HL-60/S4 treated with retinoic acid at 250 ng/mL for 4 days and 3 days (cell line): ENCODE measurements around the gene CTBP2.

Experiments
- in situ Hi-C: fragments of 300-500 bp; cut with MboI; formaldehyde crosslinking; loops from 2 replicates; pipeline ENCODE4 v1.7.0; 2022; ENCODE audit warnings: low sequenced_read_pairs

The CTBP2 gene

DNA sequence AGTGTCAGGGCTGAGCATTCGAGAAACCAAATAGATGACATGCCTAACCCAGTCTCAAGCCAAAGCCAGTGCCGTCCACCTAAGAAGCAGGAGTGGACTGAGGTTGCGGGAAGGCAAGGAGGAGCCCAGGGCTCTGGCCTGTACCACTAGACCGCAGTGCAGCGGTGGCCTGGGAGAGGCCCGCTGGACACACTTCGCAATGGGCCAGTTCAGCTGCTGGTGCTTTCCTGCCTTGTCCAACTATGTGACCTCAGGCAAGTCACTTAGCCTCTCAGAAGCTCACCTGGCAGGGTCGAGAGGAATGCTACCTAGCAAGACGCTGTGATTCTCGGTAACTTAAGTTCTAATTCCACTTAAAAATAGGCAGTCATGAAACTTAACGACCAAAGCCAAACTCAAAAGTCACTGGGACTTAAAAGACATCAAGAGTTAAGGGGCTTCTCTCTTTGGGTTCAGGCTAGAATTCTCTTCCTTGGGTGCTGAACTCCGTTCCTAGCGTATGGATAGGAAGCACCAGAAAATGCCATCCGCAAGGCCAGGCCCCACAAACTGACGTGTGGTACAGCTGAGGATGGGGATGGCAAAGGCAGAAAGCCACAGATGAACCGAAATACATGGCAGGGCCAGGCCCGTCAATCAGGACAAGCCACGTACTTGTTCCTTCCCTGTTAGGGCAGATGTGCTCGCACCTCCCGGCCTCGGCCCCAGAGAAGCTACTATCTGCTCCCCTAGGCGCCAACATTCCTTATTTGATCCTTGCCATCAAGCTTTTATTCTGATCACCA lies 34.2 kb downstream of the CTBP2 start:
- in situ Hi-C loops = no loop called here

DNA sequence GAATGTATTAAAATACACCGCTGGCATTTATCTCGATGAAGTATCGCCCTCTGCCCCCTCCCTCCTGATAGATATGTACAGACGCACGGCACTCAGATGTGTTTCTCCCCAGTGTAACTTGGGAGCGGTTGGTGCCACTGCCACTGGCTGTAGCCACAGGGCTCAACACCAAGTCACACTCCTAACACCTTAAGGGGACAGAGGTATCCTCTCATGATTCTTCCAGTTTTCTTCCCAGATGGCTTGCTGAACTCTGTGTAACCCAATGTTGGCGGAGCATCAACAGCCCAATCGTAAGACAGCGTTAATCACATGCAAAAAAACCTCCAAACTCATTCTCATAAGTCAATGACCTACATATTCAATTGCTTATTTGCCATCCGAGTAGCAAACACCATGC lies 35.5 kb downstream of the CTBP2 start:
- in situ Hi-C loops = no loop called here

DNA sequence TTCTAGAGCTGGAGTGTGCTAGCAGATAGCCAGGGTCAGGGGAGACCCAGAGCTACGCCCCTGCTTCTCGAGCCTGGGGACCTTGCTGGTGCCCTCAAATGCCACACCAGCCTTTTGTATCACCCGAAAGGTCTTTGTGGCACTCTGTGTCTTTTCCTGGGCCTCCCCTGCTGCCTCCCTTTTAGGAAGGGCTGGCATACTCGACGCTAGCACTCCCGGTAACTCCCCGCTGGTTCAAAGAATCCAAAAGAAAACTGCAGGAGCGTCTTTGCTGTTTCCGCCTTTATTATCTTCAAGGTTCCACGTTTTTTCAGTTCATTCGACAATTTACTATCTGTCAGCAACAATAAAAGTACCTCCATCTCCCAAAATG lies 36.3 kb downstream of the CTBP2 start:
- in situ Hi-C loops = no loop called here

DNA sequence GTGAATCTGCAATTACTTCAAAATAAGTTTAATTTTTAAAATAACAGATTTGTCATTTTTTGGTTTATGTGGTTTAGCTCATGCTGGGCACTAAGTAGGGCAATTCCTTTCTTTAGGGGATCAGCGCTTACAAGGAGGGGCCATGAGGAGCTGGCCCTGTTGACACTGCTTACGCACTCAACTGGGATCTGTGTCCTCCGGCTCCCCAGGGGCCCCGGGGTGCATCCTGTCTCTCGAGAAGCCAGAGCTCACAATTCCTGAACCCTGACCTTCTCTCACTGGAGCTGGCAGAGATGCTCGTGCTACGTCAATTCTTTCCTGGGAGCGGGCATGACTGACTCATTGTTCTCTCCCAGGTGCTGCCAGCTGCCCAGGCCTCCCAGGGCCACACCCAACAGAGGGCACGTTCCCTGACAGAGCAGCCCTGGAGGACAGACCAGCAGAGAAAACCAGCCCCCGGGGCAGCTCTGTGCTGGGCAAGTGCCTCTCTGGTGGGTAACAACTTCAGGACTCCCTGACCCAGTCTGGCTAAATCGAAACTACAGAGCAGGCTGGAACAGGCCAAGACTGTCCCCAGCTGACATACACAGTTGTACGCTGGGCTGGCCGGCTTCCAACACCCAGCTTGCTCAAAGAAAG lies 36.8 kb downstream of the CTBP2 start:
- in situ Hi-C loops = no loop called here

DNA sequence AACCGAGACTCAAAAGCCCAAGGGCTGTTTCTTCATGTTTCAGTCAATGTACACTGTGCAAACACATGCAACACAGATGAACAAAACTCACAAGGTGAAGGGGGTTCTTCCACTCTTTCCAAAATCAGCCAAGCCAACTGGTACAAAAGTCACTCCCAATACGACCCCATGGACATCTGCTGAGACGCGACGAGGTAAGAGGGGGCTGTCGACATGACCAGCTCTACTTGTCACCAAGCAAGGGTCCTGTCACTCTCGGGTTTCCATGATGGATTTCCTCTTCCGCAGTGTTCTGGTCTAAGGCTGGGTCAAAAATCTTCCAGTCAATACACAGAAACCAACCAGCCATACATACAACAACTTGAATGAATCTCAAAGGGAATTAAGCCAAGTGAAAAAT lies 37.8 kb downstream of the CTBP2 start:
- in situ Hi-C loops = no loop called here

DNA sequence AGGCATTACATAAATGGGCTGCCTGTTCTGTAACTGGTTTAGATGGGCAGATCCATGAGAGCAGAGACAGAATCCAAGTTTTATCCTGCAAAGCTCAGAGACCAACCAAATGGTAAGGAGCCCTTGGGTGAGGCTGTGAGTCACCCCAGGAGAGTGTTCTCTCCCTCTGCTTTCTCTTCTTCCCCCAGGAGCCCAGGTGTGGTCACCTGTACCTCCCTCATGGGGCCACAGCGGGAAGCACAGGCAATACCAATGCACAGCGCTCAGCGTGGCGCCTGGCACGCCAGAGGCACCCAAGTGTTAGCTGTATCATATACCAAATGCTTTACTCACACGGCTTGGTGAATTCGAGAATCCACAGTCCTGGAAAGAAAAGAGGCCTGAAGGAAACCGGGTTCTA lies 39.4 kb downstream of the CTBP2 start:
- in situ Hi-C loops = no loop called here

DNA sequence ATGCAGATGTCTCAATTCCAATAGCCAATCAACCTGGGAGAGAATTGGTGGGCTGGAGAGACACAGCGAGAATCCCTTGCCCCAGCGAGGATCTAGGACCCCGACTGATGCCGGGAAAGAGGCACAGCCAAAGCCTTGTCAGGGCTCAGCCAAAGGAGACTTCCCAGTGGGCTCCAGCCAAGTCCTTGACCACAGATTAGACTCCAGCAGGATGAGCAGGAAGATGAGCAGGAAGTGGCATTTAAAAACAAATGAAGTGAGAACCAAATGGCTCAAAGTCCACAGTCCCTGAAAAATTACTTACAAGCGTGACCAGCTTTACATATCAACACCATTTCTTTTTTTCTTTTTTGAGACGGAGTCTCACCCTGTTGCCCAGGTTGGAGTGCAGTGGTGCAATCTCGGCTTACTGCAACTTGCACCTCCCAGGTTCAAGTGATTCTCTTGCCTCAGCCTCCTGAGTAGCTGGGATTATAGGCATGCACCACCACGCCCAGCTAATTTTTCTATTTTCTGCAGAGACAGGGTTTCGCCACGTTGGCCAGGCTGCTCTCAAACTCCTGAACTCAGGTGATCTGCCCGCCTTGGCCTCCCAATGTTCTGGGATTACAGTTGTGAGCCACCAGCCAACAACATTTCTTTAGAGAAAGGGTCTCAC lies 40.2 kb downstream of the CTBP2 start:
- in situ Hi-C loops = no loop called here

DNA sequence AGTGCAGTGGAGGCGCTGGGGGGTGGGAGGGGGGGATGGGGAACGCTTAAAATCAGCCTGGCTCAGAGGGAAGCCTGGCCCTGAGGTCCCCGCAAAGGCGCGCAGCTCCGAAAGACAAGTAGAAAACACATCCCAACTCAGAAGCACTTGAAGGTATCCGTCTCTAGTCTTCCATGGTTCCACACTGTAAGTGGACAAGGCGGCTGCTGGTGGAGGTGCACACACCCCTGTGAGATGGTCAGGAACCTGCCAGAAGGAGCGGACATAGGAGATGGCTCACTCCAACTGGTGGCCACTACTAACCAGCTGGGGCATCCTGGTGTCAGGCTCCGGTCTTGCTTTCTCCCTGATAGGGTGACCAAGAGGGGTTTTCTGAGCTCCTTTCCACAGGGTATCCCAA lies 41.7 kb downstream of the CTBP2 start:
- in situ Hi-C loops = no loop called here

DNA sequence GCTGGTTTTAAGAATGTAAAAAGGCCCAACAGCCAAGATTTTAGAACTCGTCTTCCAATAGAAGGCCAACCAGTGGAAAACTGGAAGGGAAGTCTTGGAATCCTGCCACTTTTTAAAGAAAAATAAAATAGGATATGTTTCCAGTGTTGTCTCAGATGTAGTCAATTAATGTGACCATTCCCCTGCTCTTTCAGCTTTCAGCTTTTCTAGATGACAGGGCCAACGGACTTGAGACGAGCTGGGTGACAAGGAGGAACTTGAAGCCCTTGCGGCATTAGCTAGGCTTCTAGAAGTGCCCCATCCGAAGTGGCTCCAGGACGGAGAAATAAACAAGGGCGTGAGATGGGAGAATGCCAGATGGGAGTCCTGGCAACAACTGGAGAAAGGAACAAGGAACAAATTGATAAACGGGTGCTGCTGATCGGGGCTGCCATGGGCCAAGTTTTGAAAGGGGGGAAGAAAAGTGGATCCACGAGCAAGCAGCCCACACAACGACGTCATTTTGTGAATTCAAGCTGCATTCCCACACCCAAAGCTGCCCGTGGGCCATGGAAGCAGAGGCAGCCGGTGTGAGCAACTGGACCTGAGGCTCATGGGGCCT lies 42.3 kb downstream of the CTBP2 start:
- in situ Hi-C loops = no loop called here

DNA sequence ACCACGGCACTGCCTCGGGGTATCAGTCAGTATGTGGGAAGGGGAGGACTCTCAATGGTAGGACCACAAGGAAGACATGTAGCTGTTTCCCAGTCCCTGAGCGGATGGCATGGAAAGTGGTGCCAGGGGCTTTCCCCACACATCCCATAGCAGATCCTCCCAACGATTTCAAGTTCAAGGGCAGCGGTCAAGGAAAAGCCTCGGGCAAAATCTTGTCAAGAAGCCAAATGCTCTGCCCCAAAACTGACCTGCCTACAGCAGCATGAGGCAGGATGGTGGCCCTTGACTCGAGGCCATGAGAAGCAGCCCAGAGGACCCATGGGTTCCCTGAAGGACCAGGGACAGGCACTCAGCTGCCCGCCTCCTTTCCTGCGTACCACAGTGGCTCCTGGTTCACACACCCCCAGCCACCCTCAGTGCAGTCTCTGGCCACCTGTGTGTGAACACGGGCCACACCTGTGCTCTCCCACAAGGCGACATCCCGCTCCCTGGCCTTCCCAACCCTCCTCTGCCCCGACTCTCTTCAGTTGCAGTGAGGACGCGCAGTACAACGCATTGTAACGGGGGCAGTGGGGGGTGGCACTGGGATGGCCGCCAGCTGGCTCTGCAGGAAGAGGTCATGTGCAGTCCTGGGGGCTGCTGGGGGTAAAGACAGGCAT lies 43.6 kb downstream of the CTBP2 start:
- in situ Hi-C loops = no loop called here

DNA sequence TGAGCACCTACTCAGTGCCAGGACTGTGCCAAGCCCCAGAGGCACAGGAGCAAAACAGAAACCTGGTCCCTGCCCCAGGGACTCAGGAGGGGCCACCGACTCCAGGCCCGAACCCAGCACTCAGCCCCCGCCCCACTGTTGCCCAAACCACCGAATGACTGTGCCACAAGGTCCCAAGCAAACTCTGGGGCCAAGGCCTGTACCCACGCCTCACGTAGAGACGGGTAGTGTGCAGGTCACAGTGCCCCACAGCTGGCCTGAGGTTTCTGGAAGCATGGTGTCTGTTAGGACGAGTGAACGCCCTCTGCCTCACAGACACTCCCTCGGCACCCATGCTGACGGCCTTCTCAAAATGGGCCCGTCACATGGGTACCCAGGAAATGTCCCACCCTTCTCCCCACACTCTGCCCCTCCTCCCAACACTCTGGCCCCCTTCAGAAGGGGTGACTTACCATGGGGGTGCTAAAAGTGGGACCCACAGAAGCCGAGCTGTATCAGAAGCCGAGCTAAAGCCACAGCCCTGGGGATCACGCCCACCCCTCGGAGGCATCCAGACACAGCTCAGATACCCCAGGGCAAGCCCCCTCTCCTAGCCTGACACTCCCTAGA lies 44.2 kb downstream of the CTBP2 start:
- in situ Hi-C loops = no loop called here

DNA sequence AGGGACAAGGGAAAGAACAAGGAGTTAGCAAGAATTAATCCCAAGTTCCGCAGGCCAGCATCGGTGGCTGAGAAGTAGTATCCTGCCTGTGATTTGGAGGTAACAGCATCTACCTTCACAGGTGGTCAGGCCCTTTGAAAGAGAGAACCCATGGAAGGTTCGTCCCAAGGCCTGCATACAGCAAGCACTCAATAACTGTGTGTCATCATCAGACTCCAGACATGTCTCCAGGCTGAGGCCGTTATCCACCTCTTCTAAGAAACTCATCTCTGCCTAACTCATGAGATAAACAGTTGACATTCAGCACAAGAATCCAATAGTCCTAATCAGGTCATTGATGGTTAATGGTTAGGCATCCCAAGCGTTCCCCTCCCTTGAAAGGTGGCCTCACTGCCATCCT lies 45.0 kb downstream of the CTBP2 start:
- in situ Hi-C loops = no loop called here

DNA sequence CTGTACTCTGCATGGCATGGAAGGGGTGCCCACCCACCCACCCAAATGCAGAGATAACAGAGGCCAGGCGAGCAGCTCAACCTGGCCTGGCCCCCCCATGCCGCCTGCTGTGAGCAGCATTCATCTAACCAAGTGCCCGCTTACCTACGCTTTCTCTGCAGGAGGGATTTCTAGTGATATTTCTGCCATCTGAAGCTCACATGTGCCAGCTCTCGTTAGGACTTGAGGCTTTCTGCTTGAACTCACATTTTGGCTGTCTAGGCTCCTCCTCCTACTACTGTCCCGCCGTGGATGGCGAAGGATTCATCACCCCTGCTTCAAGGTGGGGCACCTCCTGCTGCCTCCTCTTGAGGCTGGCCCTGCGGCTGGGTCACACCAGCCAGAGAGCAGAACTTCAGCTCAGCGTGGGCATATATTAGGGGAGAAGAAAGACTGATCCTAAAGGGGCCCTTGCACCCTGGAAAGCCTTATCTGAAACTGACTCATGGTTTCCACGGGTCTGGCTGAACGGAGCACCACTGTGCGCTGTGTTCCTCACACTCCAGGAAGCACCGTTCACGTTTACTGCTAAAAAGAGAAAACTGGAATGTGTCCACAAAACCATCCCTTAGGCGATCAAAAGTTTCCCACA lies 45.5 kb downstream of the CTBP2 start:
- in situ Hi-C loops = no loop called here

DNA sequence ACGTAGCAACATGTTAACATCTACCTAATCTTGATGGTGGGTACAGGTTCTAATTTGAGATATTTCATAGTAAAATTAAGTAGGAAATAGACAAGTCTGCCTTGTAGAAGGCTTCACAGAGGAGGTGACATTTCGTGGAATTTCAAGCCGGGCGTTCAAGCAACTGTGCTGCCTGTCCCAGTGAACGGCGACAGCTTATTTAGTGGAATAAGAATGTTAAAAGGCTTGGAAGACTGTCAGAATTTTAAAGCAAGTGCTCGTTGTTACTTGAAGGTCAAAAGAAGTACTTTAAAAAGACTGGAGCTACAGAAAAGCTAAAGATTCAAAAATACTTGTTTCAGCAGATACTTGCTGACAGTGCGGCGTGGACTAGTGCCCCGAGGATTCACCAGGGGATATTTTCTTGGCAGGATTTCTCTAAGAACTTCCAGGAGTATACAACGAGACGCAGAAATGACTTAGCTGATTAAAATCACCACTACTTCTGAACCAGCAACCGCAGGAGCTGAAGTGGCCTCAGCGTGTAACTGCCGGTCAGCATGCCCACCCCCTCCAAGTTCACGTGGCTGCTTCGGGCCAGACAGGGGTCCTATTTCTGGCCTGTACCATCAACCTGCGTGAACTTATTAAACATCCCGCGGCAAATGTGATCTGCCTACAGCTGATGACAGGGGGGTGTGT lies 46.5 kb downstream of the CTBP2 start:
- in situ Hi-C loops = no loop called here

DNA sequence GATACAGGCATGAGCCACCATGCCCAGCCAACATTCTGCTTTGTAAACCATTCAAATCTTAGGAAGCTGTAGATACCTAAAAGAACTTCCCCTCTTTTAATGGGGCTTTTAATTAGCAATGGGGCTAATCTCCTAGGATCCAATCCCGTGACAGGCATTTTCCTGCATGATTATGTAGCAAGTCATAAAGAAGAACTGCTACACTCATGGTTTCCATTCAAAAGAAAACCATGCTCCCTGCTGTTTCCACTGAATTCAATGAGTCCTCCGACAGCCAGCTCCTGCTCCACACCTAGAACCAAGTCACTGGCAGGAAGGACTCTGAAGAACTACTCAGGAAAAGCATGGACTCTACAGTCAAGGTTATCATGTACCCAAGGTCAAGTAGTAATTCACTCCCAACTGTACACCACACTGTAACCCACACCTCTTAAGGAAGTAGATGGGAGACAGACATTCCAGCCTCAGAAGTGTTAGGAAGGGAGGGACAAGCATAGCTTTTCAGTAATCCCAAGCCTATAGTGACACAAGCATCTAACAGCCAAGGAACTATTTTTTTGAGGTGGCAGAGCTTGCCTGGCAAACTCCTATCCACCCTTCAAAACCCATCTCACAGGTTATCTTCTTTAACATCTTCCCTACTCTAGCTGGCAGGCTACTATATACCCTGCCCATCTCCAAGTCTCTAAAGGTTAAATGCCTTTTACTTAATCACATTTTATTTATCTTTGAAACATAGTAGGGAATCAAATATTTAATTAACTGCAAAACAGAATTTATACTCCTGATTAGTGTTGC lies 47.5 kb downstream of the CTBP2 start:
- in situ Hi-C loops = no loop called here

DNA sequence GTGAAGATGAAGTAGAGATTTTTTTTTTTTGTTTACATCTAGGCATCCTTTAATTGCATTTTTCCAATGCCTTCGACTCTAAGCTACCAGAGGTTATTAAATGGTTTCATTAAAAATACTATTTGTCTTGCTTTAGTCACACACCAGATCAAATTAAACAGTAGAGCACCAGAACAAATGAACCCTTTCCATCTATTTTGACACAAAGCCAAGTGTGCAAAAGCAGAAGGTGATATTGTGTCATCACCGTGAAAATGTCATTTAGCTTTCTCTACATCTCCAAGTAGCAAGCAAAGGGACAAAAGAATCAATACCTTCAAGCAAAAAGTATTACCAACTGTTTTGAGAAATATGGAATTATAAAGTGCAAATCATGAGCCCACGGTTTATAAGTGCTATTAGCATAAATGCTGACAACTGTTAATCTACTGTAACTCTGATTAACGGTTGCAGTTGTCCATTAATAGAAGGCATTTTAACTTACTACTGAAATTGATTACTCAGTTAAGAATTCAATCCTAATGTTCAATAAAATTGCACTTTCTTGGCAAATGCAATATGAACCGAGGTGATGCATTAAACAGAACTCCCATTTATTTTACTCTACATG lies 49.1 kb downstream of the CTBP2 start:
- in situ Hi-C loops = no loop called here

DNA sequence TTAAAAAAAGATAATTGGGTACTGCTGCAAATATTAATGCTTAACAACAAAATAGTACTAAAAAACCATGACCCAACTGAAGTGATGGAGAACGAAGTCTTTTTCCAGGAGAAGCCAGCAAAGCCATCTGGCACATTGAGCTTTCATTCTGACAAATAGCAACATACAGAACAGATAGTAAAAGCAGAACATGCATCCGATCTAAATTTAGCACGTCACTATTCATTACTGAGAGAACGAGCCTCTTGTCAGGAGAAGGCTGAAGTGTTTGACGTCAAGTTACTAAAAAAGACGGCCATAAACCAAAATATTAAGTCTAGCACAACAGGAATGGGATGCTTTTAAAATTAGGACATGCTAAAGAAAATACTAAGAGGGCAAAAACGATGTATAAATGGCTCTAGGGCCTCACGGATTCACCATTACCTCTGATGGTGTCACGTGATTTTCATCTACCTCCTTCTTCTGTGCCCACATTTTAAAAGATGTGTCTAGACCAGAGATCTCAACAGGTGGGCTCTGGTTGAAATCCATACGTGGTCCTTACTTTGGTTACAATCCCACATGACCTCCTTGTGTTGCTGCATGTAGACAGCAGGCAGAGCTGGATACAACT lies 52.3 kb downstream of the CTBP2 start:
- in situ Hi-C loops = no loop called here
